CD1c-positive myeloid dendritic cell (primary cell): ENCODE measurements around the gene ATOH8.

Experiments
- DNase-seq: peaks from one replicate; pipeline ENCODE4 v3.0.0-alpha.2; 2016; ENCODE audit errors: extremely low spot score

ATOH8 gene

DNA sequence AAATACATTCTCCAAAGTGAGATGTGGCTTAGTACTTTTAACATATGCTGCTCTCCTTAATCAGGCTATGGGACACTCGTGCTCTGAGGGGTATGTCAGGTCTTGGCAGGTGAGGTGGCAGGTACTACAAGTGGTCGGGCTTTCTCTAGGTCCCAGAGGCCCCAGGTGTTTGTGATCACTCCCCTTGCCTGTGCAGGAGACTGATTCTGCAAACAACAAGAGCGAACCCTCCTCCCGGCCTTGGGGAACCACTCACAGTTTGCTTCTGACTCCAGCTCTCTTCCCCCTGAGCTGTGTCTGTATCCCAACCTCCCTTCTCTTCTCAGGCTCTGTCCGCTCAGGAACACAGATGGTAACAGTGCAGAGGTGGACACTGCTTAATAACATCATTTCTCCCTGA is 48.1 kb downstream of the ATOH8 start:
- DNase-seq: no peak

DNA sequence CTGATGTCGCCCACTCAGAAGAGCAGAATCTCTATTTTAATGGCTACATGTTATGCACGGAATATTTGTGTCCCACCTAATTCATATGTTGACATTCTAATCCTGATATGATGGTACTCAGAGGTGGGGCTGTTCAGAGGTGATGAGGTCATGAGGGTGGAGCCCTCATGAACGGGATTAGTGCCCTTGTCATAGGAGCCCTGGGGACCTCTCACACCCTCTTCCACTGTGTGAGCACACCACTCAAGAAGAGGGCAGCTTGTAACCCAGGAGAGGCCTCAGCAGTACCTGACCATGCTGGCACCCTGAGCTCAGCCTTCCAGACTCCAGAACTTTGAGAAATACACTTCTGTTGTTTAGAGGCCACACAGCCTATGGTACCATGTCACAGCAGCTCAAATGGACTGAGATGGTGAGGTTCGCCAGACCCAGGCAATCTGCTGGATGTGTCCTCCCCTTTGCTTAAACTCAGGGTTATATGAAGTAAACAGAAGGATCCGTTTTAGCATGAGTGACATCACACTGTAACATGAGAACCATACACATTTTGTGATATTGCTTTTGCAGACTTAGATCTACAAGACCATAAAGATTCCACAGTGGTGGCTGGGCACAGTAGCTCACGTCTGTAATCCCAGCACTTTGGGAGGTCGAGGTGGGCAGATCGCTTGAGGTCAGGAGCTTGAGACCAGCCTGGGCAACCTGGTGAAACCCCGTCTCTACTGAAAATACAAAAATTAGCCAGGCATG is 48.7 kb downstream of the ATOH8 start:
- DNase-seq: no peak

DNA sequence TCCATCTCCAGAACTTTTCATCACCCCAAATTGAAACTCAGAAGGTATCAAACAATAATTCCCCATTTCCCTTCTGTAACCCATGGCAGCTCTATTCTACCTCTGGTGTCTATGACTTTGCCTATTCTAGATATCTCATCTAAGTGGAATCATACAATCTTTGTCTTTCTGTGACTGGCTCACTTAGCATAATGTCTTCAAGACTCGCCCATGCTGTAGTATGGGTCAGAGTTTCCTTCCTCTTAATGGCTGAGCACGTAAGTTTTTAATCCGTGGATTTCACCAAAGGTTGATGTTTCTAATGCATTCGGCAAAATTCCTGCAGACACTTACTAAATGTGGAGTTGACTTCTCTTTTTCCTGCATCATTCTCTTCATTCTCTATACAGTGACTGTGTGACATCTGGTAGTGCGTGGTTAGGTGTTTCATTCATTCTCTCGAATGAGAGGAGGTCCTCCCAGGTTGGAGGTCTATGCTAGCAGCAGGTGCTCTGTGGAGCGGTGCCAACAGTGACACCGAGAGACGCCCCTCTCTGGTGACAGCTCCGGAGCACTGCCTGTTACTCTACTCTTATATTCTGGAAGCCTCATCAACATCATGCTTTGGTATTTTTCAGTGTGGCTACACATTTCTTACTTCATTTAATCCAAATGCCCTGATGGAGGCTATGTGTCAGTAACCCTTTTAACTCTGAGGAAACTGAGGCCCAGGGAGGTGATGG is 50.1 kb downstream of the ATOH8 start:
- DNase-seq: no peak

DNA sequence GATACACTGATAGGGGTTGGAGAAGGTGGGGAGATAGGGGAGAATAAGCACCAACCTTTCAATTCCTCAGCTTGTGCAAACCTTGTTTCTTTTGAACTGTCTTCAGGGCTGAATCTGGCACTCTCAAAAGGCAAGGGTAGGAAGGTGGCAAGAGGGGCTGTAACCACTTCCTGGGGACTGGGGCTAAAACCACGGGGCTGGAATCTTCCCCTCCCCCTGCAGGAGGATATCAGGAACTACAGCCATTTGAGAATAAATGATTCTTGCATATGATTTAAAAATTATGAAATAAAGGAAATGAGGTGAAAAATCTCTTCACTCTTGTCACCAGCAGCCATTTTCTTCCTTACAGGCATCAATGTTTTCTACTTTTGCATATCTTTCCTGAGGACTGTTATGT is 50.8 kb downstream of the ATOH8 start:
- DNase-seq: peak; percentile 51

DNA sequence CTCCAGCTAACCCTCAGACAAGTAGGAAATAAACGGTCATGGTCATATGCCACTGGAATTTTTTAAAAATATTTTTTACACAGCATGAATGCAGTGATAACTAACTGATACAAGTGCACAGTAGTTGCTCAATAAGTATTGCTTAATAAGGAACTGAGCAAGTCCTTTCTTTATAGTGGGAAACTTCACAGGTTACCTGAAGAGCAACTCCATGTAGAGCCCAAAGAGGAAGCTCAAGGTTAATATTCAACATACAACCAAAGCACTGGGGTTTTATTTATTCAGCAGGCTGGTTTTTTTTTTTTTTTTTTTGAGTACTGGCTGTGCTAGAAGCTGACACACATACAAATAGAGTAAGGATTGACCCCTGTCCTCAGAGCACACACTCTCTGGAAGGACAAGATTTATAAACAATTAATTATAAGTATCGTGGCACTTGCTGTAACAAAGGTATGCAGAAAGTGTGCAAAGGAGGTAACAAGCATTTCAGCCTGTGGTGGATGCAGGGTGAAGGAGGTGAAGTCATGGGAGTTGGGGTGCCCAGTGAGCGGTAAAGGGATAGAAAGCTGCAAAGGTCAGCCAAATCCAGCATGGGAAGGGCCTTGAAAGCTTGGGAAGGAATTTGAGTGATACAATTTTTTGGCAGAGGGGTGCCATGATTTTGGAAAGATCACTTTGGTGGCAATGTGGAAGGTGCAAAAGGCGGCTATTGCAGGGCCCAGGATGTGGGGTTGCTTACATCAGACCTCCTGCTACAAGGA is 52.7 kb downstream of the ATOH8 start:
- DNase-seq: peak; percentile 20

DNA sequence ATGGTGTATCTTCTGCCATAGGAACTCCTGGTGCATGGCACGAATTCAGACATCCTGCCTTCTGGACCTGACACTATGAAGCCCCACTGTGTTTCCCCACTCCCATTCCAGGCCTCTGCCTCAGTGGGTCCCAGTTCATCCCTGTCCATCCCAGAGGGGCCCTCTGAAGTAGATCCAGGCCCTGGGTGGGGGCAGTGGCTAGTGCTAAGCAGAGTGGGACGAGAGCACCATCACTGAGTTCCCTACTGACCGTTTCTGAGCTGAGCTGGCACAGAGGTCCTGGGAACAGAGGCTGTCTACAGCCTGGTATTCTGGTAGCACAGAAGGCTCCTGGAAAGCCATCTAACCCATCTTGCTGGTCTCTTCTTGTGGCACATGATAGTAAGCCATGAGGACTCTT is 54.0 kb downstream of the ATOH8 start:
- no peak for DNase-seq

DNA sequence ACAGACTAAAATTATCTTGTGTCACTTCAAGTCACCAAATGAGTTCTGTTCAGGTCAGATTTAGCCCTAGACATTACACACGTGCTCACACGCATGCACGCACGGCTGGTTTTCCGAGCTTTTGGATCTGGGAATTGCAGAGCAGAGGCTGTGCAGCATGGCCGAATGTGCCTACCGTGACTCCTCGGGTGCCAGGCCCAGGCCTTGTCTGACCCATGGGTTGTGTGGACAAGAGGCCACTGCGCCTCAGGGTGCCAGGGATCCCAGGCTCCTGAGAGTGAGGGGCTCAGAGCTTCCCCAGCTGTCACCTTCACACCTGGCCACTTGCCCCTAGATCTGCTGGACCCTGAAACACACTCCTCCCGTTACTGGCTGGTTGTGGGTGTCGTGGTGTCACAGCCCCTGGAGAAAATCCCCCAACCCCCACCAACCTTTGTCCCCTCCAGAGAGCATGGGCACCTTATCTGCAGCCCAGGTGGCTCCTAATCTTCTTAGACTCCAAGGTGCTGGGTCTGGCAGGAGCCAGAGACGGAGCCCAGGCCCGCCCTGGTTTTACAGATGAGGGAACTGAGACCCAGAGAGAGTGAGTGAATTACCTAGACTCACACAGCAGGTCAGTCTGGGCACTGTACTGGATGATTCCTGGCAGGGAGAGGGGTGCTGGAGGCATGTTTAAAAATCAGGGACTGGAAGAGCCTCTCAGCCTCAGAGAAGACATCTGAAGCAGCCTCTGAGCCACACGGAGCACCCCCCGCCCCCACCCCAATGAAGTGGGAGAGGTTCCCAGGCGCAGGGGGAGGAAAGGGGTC is 56.8 kb downstream of the ATOH8 start:
- DNase-seq: no peak

DNA sequence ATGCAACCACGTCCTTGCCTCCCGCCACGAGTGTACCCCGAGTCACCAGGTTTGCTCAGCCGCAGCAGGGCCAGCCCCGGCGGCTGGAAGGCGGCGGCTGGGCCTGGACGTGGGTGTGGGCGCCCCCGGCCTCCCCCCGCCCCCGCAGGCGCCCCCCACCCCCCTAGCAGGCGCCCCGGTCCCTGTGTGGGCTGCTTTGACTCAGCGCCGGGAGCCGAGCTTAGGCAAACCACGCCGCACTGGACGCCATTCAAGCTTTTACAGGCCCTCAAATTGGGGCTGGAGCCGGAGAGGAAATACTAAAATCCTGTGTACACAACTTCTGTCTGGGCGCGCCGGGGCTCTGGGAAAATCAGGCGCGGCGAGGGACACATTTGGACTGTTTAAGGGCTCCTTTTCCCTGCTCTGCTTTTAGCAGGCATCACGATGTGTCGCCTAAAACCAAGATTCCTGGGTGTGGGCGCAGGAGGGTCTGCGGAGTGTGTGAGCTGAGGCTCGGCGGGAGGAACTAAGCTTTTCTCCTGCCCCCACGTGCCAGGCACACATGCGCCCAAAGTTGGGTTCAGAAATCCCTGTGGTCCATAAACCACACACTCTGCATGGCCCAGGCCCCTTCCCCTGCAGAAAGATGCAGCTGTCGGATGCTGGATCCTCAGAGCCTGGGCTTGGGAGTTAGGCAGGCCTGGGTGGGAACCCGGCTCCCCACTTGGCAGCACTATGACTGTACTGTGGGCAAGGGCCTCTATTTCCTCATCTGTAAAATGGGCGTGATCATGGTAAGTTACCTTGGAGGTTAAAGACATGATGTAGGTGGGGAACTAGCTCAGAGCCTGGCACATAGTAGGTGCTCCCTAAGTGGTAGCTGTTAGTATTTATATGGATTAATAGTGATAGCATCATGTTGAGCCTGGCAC is 57.6 kb downstream of the ATOH8 start:
- DNase-seq: no peak

DNA sequence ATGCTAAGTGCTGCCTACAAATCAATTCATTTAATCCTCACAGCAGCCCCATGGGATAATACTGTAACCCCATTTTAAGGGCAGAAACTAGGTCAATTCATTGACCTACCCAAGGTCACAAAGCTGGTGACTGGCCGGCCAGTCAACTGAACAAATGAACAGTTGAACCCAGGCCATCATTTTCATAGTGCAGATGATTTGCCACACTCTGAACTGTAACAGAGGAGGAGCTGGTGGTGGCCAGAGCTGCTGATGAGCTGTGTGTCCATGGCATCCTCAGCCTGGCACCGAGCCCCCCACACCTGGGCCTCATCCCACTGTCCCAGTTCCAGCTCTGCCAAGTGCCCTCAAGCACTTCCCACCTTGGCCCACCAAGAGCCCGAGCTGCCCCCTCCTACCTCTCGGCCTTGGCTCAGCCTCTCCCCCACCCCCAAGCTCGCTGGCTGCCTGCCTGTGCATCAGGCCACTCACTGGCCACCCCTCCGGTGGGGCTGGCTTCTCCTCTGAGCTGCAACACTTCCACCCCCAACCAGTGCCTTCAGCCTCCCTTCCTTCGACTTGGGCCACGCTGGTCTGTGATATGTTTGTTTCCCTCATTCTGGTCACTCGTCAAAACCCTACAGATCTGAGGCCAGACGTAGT is 58.4 kb downstream of the ATOH8 start:
- DNase-seq: no peak

DNA sequence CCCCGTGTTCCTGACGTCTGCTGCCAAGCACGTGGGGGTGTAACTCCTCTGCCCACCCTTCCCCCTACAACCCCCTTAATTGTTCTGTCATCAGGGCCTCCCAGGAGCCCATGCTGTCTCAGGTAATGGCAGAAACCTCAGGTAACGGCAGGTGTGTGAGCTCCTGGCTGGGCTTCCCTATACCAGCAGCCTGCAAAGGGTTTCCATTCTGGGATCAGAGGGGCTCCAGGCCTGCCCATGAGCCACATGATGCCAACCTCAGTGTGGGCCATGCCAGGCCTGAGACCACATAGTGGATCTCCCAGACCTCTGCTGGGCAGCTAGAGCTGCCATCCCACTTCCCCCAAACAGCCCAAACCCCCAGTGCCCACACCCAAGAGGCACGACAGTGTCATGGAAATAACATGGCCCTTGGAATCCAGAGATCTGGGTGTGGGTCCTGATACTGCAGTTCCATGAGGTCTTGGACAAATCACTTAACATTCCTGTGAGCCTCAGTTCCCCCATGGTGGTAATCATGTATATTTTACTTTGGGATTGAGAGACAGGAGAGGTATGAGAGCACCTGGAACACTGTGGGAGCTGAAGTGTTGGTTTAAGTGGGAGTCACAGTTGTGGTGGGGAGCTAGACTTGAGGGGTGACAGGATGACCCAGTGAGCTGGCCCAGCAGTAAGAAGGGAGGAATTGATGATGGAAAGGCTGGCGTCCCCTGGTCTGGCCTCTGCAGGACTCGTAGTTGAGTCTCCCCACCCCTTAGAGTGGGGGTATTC is 59.6 kb downstream of the ATOH8 start:
- DNase-seq: no peak

DNA sequence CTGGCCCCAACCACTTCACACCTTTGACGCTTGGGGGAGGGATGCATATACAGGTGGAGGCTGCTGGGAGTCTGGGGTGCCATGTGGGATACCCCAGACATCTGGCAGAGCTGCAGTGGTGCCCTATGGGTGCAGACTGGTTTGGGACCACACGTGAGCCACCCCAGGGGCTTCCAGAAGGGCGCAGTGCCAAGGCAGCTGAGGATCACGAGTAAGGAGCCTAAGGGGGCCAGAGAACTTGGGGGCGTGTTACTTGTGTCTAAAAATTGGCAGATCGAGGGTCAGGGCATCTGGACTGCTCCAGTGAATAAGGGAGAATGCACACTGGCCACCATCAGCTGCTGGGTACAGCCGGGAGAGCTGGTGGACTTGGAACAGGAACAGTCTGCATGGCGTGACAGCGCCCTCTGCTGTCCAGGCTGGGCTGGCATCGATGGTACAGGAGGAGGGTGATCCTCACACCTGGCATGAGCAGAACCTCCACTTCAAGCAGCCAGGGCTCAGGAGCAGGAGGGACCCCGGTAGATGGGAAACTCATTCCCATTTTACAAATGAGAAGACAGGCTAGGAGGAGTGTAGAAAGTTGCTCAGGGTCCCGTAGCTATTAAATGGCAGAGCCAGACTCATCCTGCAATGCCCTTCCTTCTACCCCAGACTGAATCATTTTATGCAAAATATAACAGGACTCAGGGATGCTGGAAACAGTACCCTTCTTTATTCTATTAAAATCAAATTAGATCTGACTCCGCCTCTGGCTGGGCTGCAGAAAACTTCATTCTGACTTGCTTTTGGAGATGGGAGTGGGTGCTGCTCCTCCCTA is 60.4 kb downstream of the ATOH8 start:
- peak; percentile 89 for DNase-seq

DNA sequence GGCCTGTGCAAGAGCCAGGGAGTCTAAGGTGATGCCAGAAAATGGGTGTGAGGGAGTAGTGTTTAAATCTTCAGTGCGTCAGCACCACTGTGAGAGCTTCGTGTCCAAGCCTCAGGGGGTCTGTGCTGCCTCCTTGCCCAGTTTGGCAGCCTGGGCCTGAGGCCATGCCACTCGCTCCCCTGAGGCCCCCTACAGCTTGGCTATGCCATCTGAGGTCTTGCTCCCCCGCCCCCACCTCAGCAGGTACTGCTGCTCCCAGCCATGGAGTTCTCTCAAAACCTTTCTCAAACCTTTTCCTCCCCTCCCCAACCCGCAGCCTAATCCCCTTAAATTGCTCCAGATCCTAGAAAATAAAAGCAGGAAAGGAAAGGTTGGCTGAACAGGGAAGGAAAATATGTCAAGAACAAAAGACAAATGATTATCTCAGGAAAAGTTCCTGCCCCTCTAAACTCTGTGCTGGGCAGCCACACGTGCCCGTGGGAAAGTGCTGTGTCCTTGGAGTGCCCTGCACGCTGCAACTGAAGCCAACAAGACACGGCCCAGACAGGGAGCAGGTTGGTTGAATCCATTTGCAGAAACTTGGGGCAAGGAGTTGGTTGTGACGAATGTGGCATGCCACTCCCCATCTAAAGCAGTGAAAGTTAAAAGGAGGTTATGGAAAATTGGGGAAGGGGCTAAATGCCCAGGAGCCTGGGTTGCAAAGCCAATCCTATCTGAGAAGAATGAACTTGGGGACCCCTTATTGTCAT is 61.2 kb downstream of the ATOH8 start:
- no peak for DNase-seq

DNA sequence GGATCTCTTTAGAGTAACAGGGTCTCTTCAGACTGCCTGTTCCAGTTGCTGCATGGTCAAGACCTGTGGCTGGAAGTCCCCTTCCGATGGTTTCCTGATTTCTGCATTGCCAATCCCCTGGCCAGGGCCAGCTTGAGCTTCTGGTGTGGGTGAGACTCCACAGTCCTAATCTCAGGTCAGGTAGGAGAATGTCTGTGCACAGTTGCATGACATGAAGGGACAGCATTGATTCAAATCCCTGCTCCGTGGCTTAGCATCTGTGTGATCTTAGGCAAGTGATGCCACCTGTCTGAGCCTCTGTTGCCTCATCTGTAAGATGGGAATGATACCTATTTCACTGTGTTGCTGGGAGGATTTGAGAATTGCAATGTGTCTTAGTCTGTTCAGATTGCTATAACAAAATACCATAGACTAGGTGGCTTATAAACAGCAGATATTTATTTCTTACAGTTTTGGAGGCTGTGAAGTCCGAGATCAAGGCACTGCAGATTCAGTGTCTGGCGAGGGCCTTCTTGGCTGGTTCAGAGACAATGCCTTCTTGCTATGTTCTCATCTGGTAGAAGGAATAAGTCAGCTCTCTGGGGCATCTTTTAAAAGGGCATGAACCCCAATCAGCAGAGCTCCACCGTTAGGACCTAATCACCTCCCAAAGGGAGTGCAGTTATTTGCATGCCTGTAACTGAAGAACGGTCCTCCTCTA is 66.2 kb downstream of the ATOH8 start:
- DNase-seq: no peak

DNA sequence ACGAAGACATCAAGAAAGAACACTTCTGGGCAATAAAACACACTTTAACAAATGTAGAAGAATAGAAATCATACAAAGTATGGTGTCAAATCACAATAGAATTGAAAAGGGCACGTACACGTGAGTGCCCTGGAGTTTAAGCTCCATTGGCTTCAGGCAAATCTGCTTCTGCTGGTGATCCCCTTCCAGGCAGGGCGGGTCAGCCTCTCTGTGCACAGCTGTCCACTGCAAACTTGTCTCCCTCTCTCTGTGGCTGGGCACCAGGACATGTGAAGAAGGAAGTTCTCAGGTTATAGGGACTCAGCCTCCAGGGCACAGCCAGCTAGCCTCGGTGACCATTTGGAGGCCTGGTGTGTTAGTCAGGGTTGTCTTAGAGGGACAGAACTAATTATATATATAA is 69.0 kb downstream of the ATOH8 start:
- no peak for DNase-seq

DNA sequence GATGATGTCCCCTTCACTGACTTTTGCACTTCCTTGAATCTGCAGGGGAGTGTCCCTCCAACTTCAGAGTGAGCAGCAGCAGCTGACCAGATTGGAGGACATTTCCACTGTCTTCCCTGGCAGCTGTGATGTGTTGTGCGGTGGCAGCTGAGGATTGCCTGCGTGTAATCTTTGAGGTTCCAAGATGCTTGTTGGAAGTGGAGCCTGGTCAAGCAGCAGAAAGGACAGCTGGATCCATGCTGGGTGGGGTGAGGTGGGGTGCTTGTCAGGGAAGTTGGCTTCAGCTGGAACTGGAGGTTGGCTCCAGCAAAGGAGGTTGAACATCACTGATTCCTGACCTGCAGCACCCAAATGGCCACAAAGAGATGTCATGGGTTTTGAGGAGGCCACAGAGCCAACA is 70.2 kb downstream of the ATOH8 start:
- no peak for DNase-seq

DNA sequence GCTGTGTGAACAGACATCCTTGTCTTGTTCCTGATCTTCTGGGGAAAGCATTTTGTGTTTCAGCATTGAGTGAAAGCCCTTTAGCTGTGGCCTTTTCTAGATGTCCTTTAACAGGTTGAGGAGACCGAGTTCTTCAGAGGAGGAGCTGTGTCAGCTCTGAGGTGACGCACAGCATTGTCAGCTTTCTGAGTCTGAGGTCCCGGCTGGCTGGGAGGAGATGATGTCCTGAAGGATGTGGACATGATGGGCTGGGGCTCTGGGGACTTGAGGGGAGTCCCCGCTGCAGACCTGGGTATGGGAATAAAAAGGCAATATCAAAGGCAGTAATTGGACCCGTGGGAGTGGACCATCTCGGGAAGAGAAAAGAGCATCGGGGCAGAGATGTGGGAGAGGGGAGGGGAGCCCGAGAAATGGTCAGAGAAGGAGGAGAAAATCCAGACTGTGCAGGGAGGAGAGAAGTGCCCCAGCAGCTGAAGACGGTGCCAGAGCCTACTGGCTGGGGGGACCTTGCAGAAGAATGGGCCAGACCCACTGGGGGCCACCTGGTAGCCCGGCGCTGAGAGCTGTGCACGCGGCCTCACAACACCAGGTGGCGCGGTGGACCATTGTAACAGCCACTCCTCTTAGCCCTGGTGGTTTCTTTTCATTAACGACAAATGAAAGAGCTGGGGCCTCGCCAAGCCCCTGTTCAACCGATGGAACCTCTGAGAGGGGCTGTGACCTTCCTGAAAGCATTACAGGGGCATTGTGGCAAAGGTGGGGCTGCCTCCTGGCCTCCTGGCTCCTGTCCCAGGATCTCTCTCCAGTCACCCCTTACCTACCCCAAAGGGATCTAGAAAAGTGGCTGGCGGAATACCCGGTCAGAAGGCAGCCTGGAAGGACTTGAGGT is 73.4 kb downstream of the ATOH8 start:
- peak; percentile 83 for DNase-seq
